OCI-LY3 (cell line): ENCODE data around the gene PACC1.
A peak's percentile ranks its signal among the peaks of the same experiment; 100 is the strongest.

Experiments
- H2AFZ ChIP-seq: fragments of 200-600, 300-600 bp; shearing (Covaris generic); 2 replicates; pipeline ENCODE4 v1.6.0; 2014; ENCODE audit warnings: antibody characterized with exemption, low read depth, low read length
- H3K27ac ChIP-seq: fragments of 200-600, 300-600 bp; sonication (generic); 2 replicates; pipeline ENCODE4 v1.5.1; 2014; ENCODE audit warnings: mild to moderate bottlenecking, low read length, moderate library complexity, mixed read lengths
- H3K27me3 ChIP-seq: fragments of 200-600, 300-600 bp; sonication (generic); 2 replicates; pipeline ENCODE4 v1.6.1; 2014; ENCODE audit warnings: low read depth, low read length, mixed read lengths
- H3K36me3 ChIP-seq: fragments of 200-600, 300-600 bp; sonication (generic); replicated peaks from 2 replicates; pipeline ENCODE3; 2014; ENCODE audit warnings: low read depth, low read length, mixed read lengths
- H3K4me1 ChIP-seq: fragments of 300-600, 200-600 bp; sonication (generic); 2 replicates; pipeline ENCODE4 v1.6.1; 2014; ENCODE audit warnings: low read length, mixed read lengths
- H3K4me2 ChIP-seq: fragments of 200-600, 300-600 bp; sonication (generic); 2 replicates; pipeline ENCODE4 v1.6.1; 2014; ENCODE audit warnings: low read length, mixed read lengths
- H3K4me3 ChIP-seq: fragments of 300-600, 200-600 bp; sonication (generic); 2 replicates; pipeline ENCODE4 v1.5.1; 2014; ENCODE audit warnings: antibody characterized with exemption, mild to moderate bottlenecking, low read length, moderate library complexity
- H3K79me2 ChIP-seq: fragments of 300-600, 200-600 bp; shearing (Covaris generic); 2 replicates; pipeline ENCODE4 v1.6.1; 2014; ENCODE audit warnings: mild to moderate bottlenecking, low read length, mixed read lengths
- H3K9ac ChIP-seq: fragments of 300-600, 200-600 bp; shearing (Covaris generic); 2 replicates; pipeline ENCODE4 v1.6.0; 2014; ENCODE audit warnings: mild to moderate bottlenecking, low read length, moderate library complexity
- H3K9me3 ChIP-seq: fragments of 200-600, 300-600 bp; shearing (Covaris generic); 2 replicates; pipeline ENCODE4 v1.6.1; 2014; ENCODE audit warnings: low read length, mixed read lengths; ENCODE audit not compliant: insufficient read depth
- H4K20me1 ChIP-seq: fragments of 200-600, 300-600 bp; sonication (generic); 2 replicates; pipeline ENCODE4 v1.6.1; 2016; ENCODE audit warnings: low read length, mixed read lengths; ENCODE audit not compliant: insufficient read depth
- EZH2phosphoT487 ChIP-seq: fragments of 200-600 bp; shearing (Covaris generic); IDR thresholded peaks from 2 replicates; pipeline ENCODE4 v1.6.1; 2018; ENCODE audit warnings: antibody characterized with exemption, mixed run types, low read depth
- TF ChIP-seq, protein P1 (sequence below): fragments of 200-600, 300-600 bp; sonication (generic); IDR thresholded peaks from 2 replicates; pipeline ENCODE4 v1.5.1; 2014; ENCODE audit warnings: antibody characterized with exemption, low read length, low read depth

Gene PACC1

DNA sequence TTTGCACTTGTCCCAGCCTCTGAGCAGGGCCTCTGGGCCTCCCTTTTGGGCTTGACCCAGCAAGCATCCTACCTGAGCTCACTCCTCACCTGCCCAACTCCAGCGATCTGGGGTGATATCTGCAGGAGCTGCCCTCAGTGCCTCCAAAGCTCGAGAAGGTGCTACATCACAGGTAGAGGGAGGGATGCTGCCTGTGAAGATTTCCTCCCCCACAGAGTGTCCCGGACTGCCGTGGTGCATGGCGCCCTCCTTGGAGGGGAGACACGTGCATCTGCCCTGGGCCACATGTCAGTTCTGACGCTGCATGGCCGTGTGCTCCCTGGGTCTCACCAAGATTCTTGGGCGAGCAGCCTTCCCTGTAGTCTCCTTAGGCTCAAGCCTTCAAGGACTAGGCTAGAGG lies 45.7 kb upstream of the PACC1 start:
- no peak overlapping the region for H3K4me3 ChIP-seq
- H3K9me3 ChIP-seq, result 0 out of 2 replicates have a peak, but pooled peaks cover 5% of the 10 kb centered on the region
- peaks cover 3% of the 10 kb centered on the region; the same call in 1 of the 2 replicates for H3K4me1 ChIP-seq
- no peak overlapping the region for H3K27ac ChIP-seq
- no peak overlapping the region for H3K9ac ChIP-seq
- H2AFZ ChIP-seq, result no peak overlapping the region
- no peaks in the 10 kb centered on the region for H3K79me2 ChIP-seq
- no peak overlapping the region for H3K4me2 ChIP-seq
- no peaks in the 10 kb centered on the region for H3K27me3 ChIP-seq
- no peak for TF ChIP-seq EZH2phosphoT487
- TF ChIP-seq, protein P1, sequence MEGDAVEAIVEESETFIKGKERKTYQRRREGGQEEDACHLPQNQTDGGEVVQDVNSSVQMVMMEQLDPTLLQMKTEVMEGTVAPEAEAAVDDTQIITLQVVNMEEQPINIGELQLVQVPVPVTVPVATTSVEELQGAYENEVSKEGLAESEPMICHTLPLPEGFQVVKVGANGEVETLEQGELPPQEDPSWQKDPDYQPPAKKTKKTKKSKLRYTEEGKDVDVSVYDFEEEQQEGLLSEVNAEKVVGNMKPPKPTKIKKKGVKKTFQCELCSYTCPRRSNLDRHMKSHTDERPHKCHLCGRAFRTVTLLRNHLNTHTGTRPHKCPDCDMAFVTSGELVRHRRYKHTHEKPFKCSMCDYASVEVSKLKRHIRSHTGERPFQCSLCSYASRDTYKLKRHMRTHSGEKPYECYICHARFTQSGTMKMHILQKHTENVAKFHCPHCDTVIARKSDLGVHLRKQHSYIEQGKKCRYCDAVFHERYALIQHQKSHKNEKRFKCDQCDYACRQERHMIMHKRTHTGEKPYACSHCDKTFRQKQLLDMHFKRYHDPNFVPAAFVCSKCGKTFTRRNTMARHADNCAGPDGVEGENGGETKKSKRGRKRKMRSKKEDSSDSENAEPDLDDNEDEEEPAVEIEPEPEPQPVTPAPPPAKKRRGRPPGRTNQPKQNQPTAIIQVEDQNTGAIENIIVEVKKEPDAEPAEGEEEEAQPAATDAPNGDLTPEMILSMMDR, result no peak
- peaks cover 7% of the 10 kb centered on the region for H3K36me3 ChIP-seq
- no peaks in the 10 kb centered on the region for H4K20me1 ChIP-seq

DNA sequence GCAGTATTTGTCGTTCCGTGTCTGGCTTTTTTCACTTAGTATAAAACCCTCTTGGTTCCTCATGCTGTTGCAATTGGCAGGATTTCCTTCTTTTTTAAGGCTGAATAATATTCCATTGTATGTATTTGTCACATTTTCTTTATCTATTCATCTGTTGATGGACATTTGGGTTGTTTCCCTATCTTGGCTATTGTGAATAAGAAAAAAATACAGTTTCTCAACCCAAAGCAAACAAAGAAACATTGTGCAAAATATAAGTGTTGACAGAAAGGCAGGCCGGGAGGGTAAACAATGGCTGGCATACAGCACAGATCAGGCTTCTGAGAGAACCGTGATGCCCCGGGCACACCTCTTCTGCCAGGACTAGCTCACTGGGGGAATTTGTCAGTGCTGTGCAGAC lies 45.0 kb upstream of the PACC1 start:
- Histone ChIP-seq H3K4me3 (no peak overlapping the region), H3K36me3 (peaks cover 7% of the 10 kb centered on the region), H3K27me3 (no peaks in the 10 kb centered on the region), H4K20me1 (no peaks in the 10 kb centered on the region), H3K27ac (no peak overlapping the region), H3K4me2 (no peak overlapping the region), H3K9ac (no peak overlapping the region), H3K79me2 (no peaks in the 10 kb centered on the region), H2AFZ (no peak overlapping the region), H3K9me3 (0 out of 2 replicates have a peak, but pooled peaks cover 5% of the 10 kb centered on the region), H3K4me1 (peaks cover 3% of the 10 kb centered on the region; the same call in 1 of the 2 replicates)
- TF ChIP-seq, protein P1, result no peak
- no peak for TF ChIP-seq EZH2phosphoT487

DNA sequence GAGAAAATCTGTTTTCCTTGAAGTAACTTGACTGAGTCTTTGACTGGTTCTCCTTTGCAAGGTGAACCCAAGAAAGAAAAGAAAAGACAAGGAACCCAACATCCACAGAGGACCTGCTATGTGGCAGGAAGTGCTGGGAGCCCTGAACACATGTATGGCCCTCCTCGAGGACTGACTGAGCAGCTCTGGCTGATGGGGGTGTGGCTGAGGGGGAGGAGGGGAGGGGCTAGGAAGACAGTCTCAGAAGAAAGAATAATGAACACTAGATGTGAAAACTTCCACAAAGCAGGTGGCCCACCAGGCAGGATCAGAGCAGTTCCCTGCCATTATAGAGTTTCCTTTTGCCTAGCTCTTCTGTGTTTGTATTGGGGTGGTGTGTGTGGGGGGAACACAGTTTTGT lies 44.1 kb upstream of the PACC1 start:
- Histone ChIP-seq H3K27ac (no peak overlapping the region), H3K9me3 (0 out of 2 replicates have a peak, but pooled peaks cover 5% of the 10 kb centered on the region), H3K79me2 (no peaks in the 10 kb centered on the region), H4K20me1 (no peaks in the 10 kb centered on the region), H3K36me3 (peaks cover 7% of the 10 kb centered on the region), H2AFZ (no peak overlapping the region), H3K4me1 (peaks cover 3% of the 10 kb centered on the region; the same call in 1 of the 2 replicates), H3K9ac (no peak overlapping the region), H3K4me3 (no peak overlapping the region), H3K4me2 (no peak overlapping the region), H3K27me3 (no peaks in the 10 kb centered on the region)
- no peak for TF ChIP-seq EZH2phosphoT487
- TF ChIP-seq, protein P1, result no peak

DNA sequence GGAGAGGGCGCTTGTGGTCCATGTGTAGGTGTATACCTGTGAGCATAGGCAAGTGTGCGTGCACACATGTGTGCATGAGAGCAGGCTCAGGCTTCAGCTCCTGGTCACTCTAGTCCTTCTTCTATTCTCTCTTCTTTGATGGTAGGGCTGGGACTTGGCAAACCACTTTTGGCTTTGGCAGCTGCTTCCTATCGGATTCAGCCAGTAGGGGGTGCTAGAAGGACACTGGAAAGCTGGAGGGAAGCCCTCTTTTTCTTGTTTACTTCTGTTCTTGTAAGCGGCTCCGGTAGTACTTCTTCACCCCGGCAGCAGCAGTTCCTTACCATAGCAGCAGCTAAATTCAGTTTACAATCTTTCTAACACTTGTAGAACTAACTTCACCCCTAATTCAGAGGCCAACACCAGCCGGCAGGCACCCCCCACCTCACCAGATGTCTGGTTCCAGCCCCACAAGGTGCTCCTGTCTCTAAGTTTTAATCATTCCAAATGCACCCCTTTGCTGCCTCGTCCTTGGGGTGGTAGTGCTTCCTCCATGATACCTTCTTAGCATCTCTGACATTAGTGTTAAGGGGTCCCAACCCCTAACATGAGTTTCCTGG lies 43.2 kb upstream of the PACC1 start:
- Histone ChIP-seq H3K36me3 (peaks cover 7% of the 10 kb centered on the region), H3K27me3 (no peaks in the 10 kb centered on the region), H3K9me3 (0 out of 2 replicates have a peak, but pooled peaks cover 5% of the 10 kb centered on the region), H2AFZ (no peak overlapping the region), H4K20me1 (no peaks in the 10 kb centered on the region), H3K9ac (no peak overlapping the region), H3K27ac (no peak overlapping the region), H3K4me3 (no peak overlapping the region), H3K4me1 (peaks cover 3% of the 10 kb centered on the region; the same call in 1 of the 2 replicates), H3K79me2 (no peaks in the 10 kb centered on the region), H3K4me2 (no peak overlapping the region)
- TF ChIP-seq EZH2phosphoT487, result no peak
- TF ChIP-seq, protein P1, result peak; percentile 92
